Central memory CD8-positive, alpha-beta T cell (primary cell): Measurements from ENCODE around the gene HNRNPCL4.
"Not testable (repeated sequence)": the region's sequence is repeated elsewhere in the genome, so short reads cannot be mapped to it uniquely, and the experiment has no call there.

Experiments
- ATAC-seq: fragments of 150-1000 bp; cut with Tn5 transposase; replicated peaks from 2 replicates; pipeline ENCODE4 v1.10.0; 2022; ENCODE audit warnings: mild to moderate bottlenecking, moderate FRiP score, moderate number of reproducible peaks; ENCODE audit not compliant: poor library complexity, severe bottlenecking; ENCODE audit errors: extremely low read depth
- DNase-seq, 2 donors: peaks; one replicate each; pipeline ENCODE4 v3.0.0; 2021; ENCODE audit warnings: low spot score in 2 of 2
- H3K27ac Mint-ChIP-seq: one replicate; pipeline ENCODE4 v1.8.0; 2022; ENCODE audit warnings: low read depth, mild to moderate bottlenecking, moderate library complexity, mixed read lengths
- H3K27me3 Mint-ChIP-seq: one replicate; pipeline ENCODE4 v1.8.0; 2022; ENCODE audit warnings: mixed read lengths
- H3K36me3 Mint-ChIP-seq: one replicate; pipeline ENCODE4 v1.8.0; 2022; ENCODE audit warnings: mild to moderate bottlenecking, moderate library complexity, mixed read lengths; ENCODE audit not compliant: insufficient read depth
- H3K4me1 Mint-ChIP-seq: one replicate; pipeline ENCODE4 v1.8.0; 2022; ENCODE audit warnings: mixed read lengths
- H3K4me3 Mint-ChIP-seq: one replicate; pipeline ENCODE4 v1.8.0; 2022; ENCODE audit warnings: mild to moderate bottlenecking, moderate library complexity, mixed read lengths
- H3K9me3 Mint-ChIP-seq: one replicate; pipeline ENCODE4 v1.8.0; 2022; ENCODE audit warnings: mixed read lengths

HNRNPCL4 gene

GRCh38 chr1:13165531-13165930, at the start of gene HNRNPCL4:
HNRNPCL4 (minus strand) TSS chr1:13165631; CDS start chr1:13165467, 164 bp downstream.
- not testable (repeated sequence) for DNase-seq, ATAC-seq, H3K9me3 Mint-ChIP-seq, H3K27ac Mint-ChIP-seq, H3K27me3 Mint-ChIP-seq, H3K4me1 Mint-ChIP-seq, H3K36me3 Mint-ChIP-seq, H3K4me3 Mint-ChIP-seq

DNA sequence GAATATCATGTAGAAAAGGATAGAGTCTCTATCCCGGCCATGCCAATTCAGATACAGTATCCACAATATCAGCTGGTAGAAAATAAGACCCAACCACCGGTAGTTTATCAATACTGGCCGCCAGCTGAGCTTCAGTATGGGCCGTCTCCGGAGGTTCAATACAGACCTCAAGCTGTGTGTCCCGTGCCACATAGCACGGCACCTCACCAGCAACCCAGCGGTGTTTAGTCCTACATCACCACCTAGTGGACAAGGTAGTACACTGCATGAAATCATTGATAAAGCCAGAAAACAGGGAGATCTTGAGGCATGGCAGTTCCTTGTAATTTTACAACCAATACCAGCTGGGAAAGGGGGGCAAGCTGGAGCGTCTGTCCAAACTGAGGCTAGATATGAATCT, 43.3 kb upstream of the HNRNPCL4 start:
- H3K9me3 Mint-ChIP-seq, H3K27ac Mint-ChIP-seq, DNase-seq, H3K4me1 Mint-ChIP-seq, H3K36me3 Mint-ChIP-seq, ATAC-seq, H3K4me3 Mint-ChIP-seq, H3K27me3 Mint-ChIP-seq: not testable (repeated sequence)

DNA sequence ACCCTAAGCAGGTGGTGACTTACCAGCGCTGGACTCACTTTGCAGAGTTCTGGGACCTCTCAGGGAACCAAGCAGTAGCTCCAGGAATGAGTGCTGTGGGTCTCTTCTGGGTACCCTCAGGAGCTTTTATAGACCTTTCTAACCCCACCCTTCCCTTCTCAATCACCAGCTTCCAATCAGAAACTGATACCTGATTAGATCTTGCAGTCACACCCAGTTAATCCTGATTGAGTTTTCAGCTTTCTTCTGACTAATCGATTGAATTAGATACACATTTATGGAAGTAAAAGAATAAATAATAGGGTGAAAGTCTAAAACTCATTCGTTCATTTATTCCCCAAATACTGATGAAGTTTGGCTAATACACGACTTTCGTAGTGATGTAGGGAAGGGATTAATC, 35.9 kb upstream of the HNRNPCL4 start, which contains the start of gene PRAMEF13:
Gene PRAMEF13 (minus strand): TSS at position 101 of the 400 bp plus-strand sequence. CDS start 1,820 bp downstream, outside the sequence.
- H3K27me3 Mint-ChIP-seq, H3K27ac Mint-ChIP-seq, H3K4me1 Mint-ChIP-seq, DNase-seq, H3K4me3 Mint-ChIP-seq, H3K9me3 Mint-ChIP-seq, H3K36me3 Mint-ChIP-seq, ATAC-seq: not testable (repeated sequence)

- ATAC-seq, DNase-seq, H3K9me3 Mint-ChIP-seq, H3K27me3 Mint-ChIP-seq, H3K4me3 Mint-ChIP-seq, H3K4me1 Mint-ChIP-seq, H3K27ac Mint-ChIP-seq, H3K36me3 Mint-ChIP-seq: not testable (repeated sequence)
Observed at GRCh38 chr1:13171548-13171947, 6.1 kb upstream of the HNRNPCL4 start, which contains the start of gene PRAMEF9. PRAMEF9 (plus strand) TSS chr1:13171848; CDS start chr1:13175281, 3,433 bp downstream.

GRCh38 chr1:13155909-13156308, 9.5 kb downstream of the HNRNPCL4 start, which contains the start of gene PRAMEF26:
PRAMEF26 (minus strand) TSS chr1:13156009; CDS start chr1:13153095, 2,914 bp downstream.
- not testable (repeated sequence) for H3K36me3 Mint-ChIP-seq, DNase-seq, H3K4me3 Mint-ChIP-seq, H3K27me3 Mint-ChIP-seq, H3K9me3 Mint-ChIP-seq, ATAC-seq, H3K4me1 Mint-ChIP-seq, H3K27ac Mint-ChIP-seq

- H3K4me3 Mint-ChIP-seq, H3K36me3 Mint-ChIP-seq, ATAC-seq, H3K4me1 Mint-ChIP-seq, H3K27me3 Mint-ChIP-seq, DNase-seq, H3K27ac Mint-ChIP-seq, H3K9me3 Mint-ChIP-seq: not testable (repeated sequence)
Observed at GRCh38 chr1:13116754-13117153, 48.7 kb downstream of the HNRNPCL4 start, which contains the start of gene HNRNPCL2. HNRNPCL2 (minus strand) TSS chr1:13116854; CDS start chr1:13116400, 454 bp downstream.
